ENCODE results near the gene ACADL.

Gene ACADL

DNA sequence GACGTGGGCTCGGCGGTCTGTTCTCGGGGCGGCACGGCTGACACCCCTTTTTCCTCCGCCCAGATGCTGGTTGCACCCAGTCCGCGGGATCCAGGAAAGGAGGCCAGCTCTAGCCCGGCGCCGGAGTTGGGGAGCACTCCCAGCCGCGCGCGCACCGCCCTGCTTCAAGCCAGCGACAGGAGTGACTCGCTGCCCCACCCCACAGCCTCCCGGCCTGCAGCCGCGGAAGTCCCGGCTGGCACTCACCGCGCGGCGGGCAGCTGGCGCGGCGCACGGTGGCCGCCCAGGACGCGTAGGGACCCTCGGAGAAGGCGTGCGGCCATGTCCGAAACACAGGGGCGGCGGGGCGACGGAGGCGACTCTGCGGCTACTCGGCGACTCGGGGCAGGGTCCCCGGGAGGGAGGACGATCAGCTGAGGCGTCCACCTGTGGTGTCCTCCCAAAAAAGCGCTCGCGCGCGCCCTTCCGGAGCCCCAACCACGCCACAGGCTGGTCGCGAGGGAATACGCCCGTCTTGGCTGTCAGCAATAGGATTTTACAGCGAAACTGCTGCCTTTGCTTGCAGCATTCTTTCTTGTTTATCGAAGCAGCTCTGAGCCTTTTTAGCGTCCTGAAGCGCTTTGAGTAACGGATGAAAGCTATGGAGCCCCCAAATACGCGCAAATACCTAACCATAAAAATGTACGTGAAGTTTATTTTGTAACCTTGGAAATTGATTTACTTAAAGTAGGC, at the start of gene ACADL:
Gene ACADL, minus strand, starts transcription at position 507 of the 732 bp plus-strand sequence. Its CDS starts 184 bp downstream, at position 323.
- peak; percentile 11 for DNase-seq

DNA sequence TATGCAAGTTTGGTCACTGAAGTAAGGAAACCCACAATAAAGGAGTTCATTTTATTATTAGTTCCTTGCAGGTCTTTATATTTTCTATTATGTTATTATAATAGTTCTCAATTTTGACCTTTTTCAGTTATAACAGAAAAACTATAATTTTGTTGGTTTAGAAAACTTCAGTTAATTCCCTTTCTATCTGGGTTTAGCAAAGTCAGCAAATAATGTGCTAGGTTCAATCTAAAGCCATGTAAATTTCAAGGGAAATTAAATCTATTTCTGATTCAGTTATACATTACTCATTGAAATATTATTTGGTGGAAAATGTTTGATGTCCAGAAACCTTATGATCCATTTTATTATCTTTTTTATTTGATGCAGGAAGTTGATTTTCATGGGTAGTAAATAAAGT, 46.1 kb upstream of the ACADL start:
- no peak for DNase-seq

DNA sequence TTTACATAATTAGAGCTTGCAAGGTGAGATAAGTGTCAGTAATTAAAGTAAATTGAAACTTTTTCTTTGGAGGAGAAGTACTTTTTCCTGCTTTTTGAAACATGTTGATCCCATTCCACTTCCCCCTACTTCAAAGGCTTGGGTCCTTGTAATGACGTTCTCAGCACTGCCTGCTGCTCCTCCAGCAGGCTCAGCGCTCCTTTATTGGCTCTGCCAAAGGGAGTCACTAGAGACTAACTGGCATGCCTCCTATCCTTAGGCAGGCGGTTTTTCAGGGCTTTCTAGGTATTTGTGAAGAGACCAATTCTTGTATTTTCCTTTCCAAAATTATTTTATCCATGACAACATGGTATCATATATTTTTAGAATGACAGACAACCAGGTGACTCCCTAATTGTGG, 43.9 kb upstream of the ACADL start:
- no peak for DNase-seq

DNA sequence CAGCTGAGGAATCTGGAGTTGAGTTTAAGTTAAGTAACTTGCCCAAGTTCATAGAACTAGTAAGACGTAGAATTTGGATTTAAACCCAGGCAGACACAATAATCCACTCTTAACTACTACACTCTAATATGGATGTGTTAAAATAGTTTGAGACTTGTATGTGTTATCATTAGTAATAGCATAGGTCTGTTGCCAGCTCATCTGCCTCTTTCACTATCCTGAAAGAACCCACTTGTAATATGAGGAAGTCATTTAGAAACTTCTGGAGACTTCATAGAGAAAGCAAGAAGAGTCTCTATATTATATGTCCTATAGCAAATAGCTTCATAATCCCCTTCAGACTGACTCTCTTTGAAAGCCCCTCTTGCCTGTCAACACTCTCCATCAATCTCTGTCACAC, 43.0 kb upstream of the ACADL start:
- DNase-seq: no peak

DNA sequence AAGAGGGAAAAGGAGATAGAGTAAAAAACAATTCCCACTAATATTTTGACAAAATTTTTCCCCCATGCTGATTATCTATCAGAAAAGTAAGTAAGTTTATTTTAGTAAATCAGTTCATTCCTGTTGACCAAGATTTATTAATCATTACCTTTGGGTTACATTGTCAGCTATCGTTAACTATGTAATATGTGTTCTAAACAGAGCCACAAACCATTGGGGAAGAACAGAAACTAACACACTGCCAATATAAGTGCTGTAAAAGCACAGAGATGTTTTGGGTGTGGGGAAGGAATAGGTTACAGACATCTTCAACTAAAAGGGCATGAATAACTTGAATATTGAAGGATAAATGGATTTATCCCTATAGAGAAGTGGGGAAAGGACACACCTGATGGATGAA, 42.5 kb upstream of the ACADL start:
- DNase-seq: no peak

DNA sequence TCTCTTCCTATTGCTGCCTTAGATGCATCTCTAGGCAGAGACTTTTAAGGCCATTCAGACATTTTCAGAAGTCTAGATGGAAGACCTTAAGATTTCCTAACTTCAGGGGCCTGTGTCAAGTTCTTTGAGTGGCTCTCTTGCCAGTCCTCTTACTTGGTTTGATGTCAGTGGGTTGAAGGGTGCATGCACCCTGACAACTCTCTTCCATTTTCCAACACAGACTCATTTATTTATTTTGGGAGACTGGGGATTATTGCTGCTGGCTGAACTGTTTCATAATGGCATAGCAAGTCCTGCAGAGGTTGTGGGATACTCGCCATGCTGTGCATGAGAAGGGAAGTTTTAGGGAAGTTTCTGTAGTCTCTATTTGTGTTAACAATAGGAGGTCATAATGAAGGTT, 39.0 kb upstream of the ACADL start:
- no peak for DNase-seq

DNA sequence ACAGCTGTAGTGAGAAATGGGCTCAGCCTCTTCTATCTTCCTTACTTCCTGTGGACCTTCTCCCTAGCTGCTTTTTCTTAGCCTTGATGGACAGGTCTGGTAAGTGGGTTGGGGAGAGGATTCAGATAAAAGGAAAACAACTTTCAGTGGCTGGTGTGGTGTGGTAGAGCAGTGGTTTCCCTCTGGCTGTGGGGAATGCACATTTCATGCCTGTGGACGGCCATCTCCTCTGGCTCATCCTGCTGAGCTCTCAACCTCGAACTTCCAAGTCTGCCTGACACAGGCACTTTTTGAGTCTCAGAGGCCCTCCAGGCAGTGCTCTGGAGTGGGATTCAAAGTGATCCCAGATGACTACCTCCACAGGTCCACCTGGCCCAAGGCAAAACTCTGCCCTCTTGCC, 38.6 kb upstream of the ACADL start:
- no peak for DNase-seq

DNA sequence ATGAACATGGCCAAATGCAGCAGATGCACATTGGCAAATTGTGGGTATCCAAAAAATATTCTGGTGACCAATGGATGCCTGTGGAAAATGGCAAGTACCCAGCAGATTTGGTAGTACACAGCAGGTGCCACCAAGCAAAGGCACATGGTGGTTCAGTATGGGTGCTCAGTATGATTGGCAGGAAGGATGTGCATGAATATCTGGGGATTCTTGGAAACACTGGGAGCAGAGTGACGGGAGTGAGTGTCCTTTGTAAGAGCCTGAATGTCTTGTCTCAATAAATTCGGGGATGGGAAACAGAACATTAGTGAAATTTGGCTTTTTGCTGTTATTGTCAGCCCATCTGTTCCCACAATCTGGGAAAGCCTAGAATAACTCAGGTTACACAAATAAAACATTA, 36.8 kb upstream of the ACADL start:
- DNase-seq: no peak

DNA sequence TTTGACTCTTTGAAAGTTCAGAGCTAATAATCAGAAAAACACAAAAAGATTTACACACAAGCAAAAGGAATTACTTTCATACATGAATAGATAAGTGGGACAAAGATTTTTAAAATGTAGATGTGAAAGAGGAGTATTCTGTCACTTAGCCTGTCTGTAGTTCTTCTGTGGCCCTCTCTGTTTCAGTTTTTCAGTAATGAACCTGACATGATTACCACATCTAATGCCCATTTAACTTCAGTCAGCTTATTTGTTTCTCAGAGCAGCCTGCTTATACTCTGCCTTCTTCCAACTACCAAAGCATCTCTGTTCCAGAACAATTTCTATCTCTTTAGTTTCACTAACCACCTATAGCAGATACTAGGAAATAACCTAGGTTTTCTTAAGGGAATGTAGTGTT, 34.4 kb upstream of the ACADL start:
- no peak for DNase-seq

DNA sequence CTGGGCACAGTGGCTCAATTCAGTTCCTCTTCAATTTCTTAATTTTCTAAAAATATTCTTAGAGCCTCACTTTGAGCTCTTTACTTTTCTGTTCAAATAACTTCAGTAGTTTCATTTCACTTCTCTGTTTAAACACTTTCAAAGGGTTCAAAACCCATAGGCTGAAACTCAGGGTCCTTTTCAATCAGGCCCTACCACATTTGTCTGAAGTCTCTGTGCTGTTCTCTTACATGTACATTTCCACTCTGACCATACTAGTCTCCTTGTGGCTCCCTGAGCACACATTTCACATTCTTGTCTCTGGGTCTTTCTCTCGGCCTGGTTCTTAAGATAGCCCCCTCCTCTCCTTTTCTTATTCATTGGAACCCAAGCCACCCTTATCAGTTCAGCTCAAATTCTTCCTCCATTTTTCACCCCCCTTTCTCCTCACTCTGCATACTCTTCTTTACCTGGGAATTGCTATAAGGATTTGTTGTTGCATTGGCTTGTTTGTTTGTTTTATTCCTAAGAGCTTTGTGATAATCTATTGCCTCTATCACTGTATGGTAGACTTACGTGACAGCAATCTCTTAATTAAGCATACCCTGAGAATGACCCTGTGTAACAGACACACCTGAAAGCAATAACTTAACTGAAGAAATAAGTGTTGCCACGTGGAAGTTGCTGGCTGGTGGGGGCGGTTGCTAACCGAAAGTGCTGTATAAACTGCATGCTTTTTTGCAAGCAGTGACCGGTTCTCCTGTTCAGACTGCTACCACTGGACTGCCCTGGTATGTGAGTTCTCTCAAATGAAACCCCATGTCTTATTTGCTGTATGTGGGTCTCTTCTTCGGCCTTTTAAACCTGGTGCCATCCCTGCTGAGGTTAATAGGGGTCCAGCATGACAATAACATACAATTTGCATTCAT, 27.7 kb upstream of the ACADL start:
- no peak for DNase-seq

DNA sequence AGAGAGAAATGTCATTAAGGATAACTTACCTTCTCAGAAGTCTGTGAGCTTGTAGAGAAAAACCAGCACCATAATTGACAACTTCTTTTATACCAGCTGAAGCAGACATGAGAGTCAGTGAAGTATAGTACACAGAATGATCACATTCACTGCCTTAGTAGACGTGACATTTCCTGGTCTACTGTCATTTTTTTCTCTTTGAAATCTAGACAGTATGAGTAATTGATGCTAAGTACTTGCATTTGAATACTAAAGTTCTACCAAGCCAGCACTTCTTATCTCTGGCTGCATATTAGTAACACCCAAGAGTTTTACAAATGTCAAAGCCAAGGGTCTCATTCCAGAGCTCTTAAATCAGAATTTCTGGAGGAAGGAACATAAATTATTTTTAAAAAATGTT, 25.4 kb upstream of the ACADL start:
- no peak for DNase-seq

DNA sequence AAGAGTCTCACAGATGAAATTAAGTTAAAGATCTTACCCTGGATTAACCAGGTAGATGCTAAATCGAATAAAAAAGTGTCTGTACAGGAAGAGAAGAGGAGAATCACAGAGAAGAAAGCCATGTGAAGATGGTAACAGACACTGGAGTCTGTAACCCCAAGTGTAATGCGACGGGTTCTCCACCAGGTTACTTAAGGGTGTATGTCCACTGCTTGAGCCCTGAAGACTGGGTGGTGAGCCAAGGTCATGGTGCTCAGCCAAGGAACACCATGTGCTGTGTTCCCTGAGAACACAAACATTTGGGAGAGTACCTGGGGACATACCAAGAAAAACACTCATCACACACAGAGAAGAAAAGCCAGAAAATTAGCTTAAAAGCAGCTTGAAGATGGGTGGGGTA, 8.2 kb upstream of the ACADL start:
- no peak for DNase-seq

DNA sequence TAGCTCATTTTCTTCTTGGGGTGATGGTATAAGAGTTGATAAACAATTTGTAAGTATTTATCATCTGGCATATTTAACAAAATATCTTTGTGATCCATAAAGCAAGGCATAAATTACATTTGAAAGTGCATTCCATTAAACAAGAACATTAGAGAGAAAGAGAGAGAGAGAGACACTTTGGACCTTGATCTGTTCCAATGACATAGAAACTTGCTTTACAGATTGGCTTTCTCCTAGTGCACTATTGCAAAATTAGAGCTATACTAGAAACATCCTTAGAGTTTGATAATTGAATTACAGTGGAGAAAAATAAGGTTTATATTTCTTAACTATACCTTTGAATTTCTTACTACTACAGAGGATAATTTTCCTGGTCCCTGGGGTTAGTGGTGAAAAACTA, 5.7 kb upstream of the ACADL start:
- no peak for DNase-seq

DNA sequence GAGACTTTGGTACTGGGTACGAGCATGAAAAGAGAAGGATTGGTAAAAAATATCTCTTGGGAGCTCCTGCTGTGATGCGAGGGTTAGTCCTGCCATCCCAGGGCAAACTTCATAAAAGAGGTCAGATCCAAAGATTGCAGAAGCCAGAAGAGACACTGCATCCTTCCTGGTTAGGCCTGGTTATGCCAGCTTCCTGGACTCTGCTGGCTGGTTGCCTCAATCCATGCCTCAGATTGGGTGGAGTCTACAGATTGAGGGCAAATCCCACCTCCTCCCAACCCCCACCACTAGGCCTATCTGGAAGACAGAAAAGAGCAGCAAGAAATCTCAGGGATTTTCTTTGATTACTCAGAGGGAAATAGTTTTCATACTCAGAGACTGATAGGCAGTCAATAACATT, 5.3 kb upstream of the ACADL start:
- no peak for DNase-seq

DNA sequence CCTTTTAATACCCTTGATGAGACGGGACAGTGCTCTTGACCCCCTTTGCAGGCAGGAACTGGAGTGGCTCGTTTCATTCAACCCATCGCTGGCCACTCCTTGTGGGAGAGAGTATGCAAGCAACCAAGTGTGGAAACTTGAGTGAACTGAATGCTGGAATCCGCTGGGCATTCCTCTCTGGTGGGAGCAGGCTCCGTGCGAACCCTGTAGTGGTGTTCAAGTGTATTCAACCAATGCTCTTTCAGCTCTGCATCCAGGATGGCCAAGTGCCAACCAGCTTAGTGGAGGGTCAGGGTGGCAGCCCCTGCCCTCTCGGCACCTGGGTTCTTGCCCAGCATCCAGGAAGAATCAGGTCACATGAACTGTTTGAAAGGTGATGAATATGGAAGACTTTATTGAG, 3.3 kb upstream of the ACADL start:
- no peak for DNase-seq

DNA sequence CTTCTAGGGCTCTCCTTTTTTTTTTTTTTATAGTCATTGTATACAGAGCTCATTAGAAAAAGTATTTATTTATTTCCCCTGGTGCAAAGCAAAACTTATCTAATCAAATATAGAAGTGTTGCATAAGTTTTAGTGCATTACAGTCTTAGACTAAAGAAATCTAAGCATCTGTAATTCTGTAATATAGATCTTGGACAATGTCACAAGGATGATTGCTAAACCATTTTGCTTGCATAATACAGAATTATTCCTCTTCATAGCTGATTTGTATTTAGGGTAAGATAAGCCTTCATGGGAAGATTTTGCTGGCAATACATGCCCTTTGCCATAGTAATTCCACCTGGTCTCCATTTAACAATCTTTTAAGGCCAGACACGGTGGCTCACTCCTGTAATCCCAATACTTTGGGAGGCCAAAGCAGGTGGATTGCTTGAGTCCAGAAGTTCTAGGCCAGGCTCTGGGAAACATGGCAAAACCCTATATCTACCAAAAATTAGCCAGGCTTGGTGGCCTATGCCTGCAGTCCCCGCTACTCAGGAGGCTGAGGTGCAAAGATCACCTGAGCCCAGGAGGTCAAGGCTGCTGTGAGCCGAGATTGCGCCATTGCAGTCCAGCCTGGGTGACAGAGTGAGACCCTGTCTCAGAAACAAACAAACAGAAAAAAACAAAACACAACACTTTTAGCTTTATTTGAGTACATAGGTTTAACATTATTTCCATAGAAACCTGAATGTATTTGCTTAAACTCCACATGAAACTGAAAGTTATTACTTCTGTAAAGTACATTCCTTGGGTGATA, 2.2 kb upstream of the ACADL start:
- DNase-seq: no peak

DNA sequence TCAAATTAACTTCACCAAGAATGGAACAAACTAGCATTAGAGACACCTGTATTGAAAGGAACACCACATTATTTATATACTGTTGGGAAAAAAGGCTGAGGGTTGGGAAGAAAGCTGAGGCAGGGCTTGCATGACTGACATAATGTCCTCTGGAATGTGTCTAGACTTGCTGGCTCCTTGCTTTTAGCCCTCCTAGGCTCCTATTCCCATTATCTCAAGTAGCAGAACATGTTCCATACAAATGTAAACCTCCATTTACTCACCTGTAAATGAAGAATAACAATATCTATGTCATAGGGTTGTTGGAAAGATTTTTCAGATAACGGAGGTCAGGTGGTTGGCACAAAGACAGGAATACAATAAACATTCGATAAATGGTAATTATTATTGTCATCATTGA, 976 bp upstream of the ACADL start:
- DNase-seq: no peak

DNA sequence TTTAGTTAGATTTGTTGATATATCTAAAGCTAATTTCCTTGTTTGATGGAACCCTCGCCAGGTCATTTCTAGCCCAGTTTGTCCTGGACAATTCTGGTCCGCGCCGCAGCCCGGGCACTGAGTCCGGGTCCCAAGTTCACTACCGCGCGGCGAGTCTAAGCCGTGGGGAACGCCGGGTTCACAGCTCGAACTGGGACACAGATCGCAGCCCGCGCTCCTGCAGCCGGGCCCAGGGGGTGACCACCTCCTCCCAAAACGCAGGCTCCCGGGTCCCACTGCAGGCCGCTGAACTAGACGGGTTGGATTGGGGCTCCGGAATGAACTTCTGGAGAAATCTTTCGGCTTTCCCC, 681 bp downstream of the ACADL start:
- no peak for DNase-seq

DNA sequence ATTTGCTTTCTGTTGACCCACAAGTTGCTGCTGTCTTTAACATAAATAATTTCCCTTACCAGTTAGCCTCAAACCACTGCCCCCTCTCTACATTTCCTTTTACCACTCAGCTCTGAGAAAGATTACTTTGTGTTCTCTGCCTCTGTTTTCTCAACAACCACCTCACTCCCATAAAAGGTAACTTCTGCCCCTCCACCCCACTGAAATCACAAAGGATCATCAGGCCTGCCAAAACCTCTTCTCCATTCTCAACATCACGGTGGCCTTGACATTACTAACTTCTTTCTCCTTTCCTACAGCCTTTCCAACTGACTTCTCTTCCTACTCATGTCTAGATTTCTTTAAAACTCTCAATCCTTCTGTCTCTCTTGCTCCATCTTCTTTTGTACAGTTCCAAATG, 10.1 kb downstream of the ACADL start:
- DNase-seq: no peak

DNA sequence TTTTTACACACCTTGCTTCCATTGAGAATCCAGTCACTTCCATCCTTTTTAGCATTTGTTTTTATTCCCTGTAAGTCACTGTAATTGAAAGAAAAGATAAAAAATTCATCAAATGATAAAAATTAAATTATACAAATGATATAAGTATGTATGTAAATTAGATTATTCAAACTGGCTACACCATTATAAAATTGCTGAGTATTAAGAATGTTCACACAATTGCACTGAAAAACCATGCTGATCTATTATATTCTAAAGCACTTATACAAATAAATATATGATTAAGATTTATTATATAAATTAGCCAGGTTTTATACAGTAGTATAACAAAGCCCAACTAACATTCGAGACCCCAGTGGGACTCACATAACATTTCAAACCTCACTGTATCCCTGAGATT, 15.1 kb downstream of the ACADL start:
- no peak for DNase-seq

DNA sequence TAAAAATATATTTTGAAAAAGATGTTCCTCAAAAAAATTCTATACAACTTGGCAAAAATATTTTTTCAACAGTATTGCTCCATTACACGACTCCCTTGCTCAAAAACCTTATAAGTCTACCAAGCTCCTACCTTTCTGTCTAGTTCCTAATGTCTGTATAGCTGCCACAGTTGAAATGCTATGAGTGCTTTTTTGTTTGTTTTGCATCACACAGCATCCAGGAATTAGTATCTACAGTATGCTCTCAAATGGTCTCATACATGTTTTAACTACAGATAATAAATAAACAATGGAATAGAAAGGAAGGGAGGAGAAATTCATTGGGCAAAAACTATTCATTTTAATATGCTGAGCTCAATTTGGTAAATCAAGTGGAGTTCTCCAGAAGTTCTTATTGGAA, 17.3 kb downstream of the ACADL start:
- DNase-seq: no peak

DNA sequence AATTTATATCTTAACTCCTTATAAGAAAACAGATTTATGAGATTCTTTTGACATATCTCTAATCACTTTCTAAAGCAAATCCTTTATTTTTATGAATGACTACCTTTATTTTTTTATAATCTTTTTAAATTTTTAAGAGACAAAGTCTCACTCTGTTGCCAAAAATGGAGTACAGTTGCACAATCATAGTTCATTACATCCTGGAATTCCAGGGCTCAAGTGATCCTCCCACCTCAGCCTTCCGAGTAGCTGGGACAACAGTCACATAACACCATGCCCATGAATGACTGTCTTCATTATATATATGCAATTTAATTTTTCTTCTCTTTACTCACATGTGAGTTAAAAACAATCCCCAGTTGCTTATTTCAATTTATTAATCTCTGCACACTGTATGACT, 21.7 kb downstream of the ACADL start:
- no peak for DNase-seq

DNA sequence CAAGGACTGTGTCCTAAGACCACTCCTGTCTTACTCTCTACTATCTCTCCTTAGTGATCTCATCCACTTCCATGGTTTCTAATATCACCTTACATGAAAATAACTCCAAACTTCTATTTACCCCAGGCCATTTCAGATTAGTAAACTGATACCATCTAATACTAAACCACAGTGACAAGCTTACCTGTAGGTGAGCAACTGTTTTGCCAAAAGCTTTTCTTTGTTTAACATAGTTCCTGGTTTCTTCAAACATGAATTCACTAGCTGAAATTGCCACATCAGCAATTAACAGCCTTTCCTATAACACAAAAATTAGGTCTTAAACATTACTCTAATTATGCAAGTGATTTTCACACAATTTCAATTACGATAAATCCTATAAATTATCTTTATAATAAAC, 22.1 kb downstream of the ACADL start:
- DNase-seq: no peak

DNA sequence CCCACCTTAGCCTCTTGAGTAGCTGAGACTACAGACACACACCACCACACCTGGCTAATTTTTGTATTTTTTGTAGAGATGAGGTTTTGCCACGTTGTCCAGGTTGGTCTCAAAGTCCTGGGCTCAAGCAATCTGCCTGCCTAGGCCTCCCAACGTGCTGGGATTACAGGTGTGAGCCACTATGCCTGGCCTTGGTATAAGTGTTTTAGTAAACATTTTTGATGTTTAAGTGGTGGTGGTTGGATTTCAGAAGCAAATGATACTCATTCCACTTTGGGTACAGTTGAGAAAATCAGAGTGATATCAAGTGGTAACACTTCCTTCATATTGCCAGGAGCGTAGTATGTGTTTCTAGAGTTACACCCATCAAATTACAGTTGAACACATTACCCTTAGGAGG, 25.4 kb downstream of the ACADL start:
- DNase-seq: no peak
